GM18870 (cell line): ENCODE data around the gene NCOA1.
"Not testable (repeated sequence)": the region's sequence is repeated elsewhere in the genome, so short reads cannot be mapped to it uniquely, and the experiment has no call there.

Experiments used
- ATAC-seq: cut with Tn5 transposase; IDR thresholded peaks from one replicate; pipeline ENCODE4 v1.9.1; 2021; ENCODE audit warnings: moderate library complexity; ENCODE audit not compliant: unreplicated experiment

The NCOA1 gene

GRCh38 chr2:24490690-24491541 lies at the start of gene NCOA1:
Gene NCOA1 (plus strand): TSS chr2:24491254. CDS start chr2:24658678, 167,424 bp downstream.
- peak; percentile 60 for ATAC-seq

GRCh38 chr2:24448797-24449196 lies 42.3 kb upstream of the NCOA1 start:
- ATAC-seq, result no peak

- ATAC-seq, result no peak
Observed at GRCh38 chr2:24449344-24449743, 41.7 kb upstream of the NCOA1 start.

GRCh38 chr2:24451805-24452501 lies 39.1 kb upstream of the NCOA1 start:
- ATAC-seq, result no peak

- ATAC-seq, result no peak
Observed at GRCh38 chr2:24452502-24452885, 38.6 kb upstream of the NCOA1 start.

GRCh38 chr2:24453379-24454073 lies 37.5 kb upstream of the NCOA1 start:
- no peak for ATAC-seq

GRCh38 chr2:24454294-24454693 lies 36.8 kb upstream of the NCOA1 start:
- no peak for ATAC-seq

- ATAC-seq, result no peak
Observed at GRCh38 chr2:24456599-24457556, 34.2 kb upstream of the NCOA1 start.

- no peak for ATAC-seq
Observed at GRCh38 chr2:24457696-24458386, 33.2 kb upstream of the NCOA1 start.

- no peak for ATAC-seq
Observed at GRCh38 chr2:24459224-24460161, 31.6 kb upstream of the NCOA1 start.

- ATAC-seq, result no peak
Observed at GRCh38 chr2:24461685-24462084, 29.4 kb upstream of the NCOA1 start.

- ATAC-seq, result no peak
Observed at GRCh38 chr2:24463271-24463670, 27.8 kb upstream of the NCOA1 start.

- no peak for ATAC-seq
Observed at GRCh38 chr2:24466871-24467870, 23.9 kb upstream of the NCOA1 start.

GRCh38 chr2:24468453-24468852 lies 22.6 kb upstream of the NCOA1 start:
- not testable (repeated sequence) for ATAC-seq

- ATAC-seq, result no peak
Observed at GRCh38 chr2:24469148-24469650, 21.9 kb upstream of the NCOA1 start.

GRCh38 chr2:24471662-24472061 lies 19.4 kb upstream of the NCOA1 start:
- no peak for ATAC-seq

- no peak for ATAC-seq
Observed at GRCh38 chr2:24472416-24472815, 18.6 kb upstream of the NCOA1 start.
